PFSK-1 (cell line): ENCODE measurements around the gene KRT81.

Experiments used
- POLR2AphosphoS5 ChIP-seq: IDR thresholded peaks from 2 replicates; pipeline ENCODE4 v1.6.1; 2012; ENCODE audit warnings: low read depth, mild to moderate bottlenecking, control low read depth, low read length, moderate library complexity
- SIN3A ChIP-seq: IDR thresholded peaks from 2 replicates; pipeline ENCODE4 v1.6.1; 2012; ENCODE audit warnings: mild to moderate bottlenecking, low read length, moderate library complexity, borderline replicate concordance; ENCODE audit not compliant: insufficient read depth
- TAF1 ChIP-seq: IDR thresholded peaks from 2 replicates; pipeline ENCODE4 v1.6.1; 2012; ENCODE audit warnings: low read length, control low read depth, borderline replicate concordance; ENCODE audit not compliant: insufficient read depth
- TF ChIP-seq, protein P1 (sequence below), 2 experiments: IDR thresholded peaks; 2 replicates each; pipeline versions ENCODE4 v1.6.1 to v1.8.0; 2011 to 2012; ENCODE audit warnings: low read depth in 2 of 2, low read length in 2 of 2, control low read depth in 1 of 2, inconsistent platforms in 1 of 2, mild to moderate bottlenecking in 1 of 2, moderate library complexity in 1 of 2; ENCODE audit not compliant: insufficient read depth in 1 of 2

DNA sequence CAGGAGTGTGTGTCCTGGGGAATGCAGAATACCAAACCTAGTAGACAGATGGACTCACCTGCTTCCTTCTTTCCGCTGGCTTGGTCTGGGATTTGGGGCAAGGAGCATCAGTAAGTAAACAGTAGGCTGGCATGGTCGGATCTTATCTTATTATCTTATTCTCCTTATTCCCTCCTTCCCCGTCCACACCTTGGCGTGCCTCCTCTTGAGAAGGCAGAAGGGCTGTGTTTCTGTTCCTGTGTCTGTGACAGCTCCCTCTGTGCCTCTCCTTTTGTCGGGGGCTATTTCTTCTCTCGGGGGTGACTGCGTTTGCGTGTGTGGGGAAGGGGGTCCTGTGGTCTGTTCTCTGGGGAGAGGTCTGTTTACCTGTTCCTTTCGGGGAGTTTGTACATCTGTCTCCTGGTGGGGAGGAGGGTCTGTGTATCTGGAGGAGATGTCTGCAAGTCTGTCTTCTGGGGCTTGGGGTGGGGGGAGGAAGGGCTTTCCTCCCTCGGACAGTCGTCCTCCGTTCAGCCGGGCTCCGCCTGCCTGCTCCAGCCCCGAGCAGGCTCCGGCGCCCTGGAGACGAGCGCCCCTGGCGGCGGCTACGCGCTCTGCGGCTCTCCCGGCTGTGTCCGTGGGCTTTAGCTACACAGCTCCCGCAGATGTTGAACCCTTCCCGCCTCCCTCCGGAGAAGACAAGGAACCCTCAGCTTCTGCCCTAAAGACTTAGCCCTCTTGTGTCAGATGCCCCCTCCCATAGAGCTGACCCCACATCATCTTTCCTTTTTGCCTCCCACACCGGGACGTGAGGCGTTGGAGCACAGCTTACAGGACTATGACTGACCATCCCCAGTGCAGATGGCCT, 12.5 kb downstream of the KRT81 start:
- no peak for TF ChIP-seq POLR2AphosphoS5
- no peak for TF ChIP-seq TAF1
- TF ChIP-seq SIN3A = no peak
- TF ChIP-seq, protein P1, sequence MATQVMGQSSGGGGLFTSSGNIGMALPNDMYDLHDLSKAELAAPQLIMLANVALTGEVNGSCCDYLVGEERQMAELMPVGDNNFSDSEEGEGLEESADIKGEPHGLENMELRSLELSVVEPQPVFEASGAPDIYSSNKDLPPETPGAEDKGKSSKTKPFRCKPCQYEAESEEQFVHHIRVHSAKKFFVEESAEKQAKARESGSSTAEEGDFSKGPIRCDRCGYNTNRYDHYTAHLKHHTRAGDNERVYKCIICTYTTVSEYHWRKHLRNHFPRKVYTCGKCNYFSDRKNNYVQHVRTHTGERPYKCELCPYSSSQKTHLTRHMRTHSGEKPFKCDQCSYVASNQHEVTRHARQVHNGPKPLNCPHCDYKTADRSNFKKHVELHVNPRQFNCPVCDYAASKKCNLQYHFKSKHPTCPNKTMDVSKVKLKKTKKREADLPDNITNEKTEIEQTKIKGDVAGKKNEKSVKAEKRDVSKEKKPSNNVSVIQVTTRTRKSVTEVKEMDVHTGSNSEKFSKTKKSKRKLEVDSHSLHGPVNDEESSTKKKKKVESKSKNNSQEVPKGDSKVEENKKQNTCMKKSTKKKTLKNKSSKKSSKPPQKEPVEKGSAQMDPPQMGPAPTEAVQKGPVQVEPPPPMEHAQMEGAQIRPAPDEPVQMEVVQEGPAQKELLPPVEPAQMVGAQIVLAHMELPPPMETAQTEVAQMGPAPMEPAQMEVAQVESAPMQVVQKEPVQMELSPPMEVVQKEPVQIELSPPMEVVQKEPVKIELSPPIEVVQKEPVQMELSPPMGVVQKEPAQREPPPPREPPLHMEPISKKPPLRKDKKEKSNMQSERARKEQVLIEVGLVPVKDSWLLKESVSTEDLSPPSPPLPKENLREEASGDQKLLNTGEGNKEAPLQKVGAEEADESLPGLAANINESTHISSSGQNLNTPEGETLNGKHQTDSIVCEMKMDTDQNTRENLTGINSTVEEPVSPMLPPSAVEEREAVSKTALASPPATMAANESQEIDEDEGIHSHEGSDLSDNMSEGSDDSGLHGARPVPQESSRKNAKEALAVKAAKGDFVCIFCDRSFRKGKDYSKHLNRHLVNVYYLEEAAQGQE (IDR thresholded peaks at IDR 0.05; ENCODE audit: insufficient read depth in 1 of 2, low read depth in 2 of 2, low read length in 2 of 2) = no peak
